KG1 (cell line): ENCODE results near the gene HES7.

ENCODE experiments used
- DNase-seq: peaks from one replicate; lab custom pipeline; 2025; lab: John Stamatoyannopoulos, UW

The HES7 gene

GRCh38 chr17:8072729-8073461 lies 51.0 kb downstream of the HES7 start:
- no peak for DNase-seq

GRCh38 chr17:8072341-8072728 lies 51.6 kb downstream of the HES7 start:
- no peak for DNase-seq

GRCh38 chr17:8071496-8071895 lies 52.4 kb downstream of the HES7 start:
- no peak for DNase-seq
